HG03066 (cell line): ENCODE results near the gene MPHOSPH9.
A peak's percentile ranks its signal among the peaks of the same experiment; 100 is the strongest.
"Not testable (repeated sequence)": the region's sequence is repeated elsewhere in the genome, so short reads cannot be mapped to it uniquely, and the experiment has no call there.

Source experiments
- ATAC-seq: cut with Tn5 transposase; IDR thresholded peaks from one replicate; pipeline ENCODE4 v1.9.1; 2021; ENCODE audit warnings: low read depth; ENCODE audit not compliant: unreplicated experiment

Gene MPHOSPH9

GRCh38 chr12:123258593-123258992, 25.7 kb upstream of the MPHOSPH9 start:
- no peak for ATAC-seq

GRCh38 chr12:123254853-123255446, 22.0 kb upstream of the MPHOSPH9 start:
- ATAC-seq, result no peak

GRCh38 chr12:123253641-123254459, 20.9 kb upstream of the MPHOSPH9 start:
- no peak for ATAC-seq

- ATAC-seq, result not testable (repeated sequence)
Measured at GRCh38 chr12:123252365-123252764, 19.4 kb upstream of the MPHOSPH9 start.

GRCh38 chr12:123251403-123252076, 18.6 kb upstream of the MPHOSPH9 start:
- ATAC-seq, result no peak

GRCh38 chr12:123250471-123251383, 17.8 kb upstream of the MPHOSPH9 start:
- ATAC-seq, result no peak

GRCh38 chr12:123248996-123249741, 16.2 kb upstream of the MPHOSPH9 start:
- ATAC-seq, result not testable (repeated sequence)

- ATAC-seq, result not testable (repeated sequence)
Measured at GRCh38 chr12:123248129-123248528, 15.2 kb upstream of the MPHOSPH9 start.

- no peak for ATAC-seq
Measured at GRCh38 chr12:123245678-123246077, 12.7 kb upstream of the MPHOSPH9 start.

- ATAC-seq, result no peak
Measured at GRCh38 chr12:123243671-123244262, 10.8 kb upstream of the MPHOSPH9 start.

- ATAC-seq, result no peak
Measured at GRCh38 chr12:123242116-123242904, 9.4 kb upstream of the MPHOSPH9 start.

GRCh38 chr12:123238961-123239360, 6.0 kb upstream of the MPHOSPH9 start:
- no peak for ATAC-seq

GRCh38 chr12:123238330-123238682, 5.4 kb upstream of the MPHOSPH9 start:
- no peak for ATAC-seq

- no peak for ATAC-seq
Measured at GRCh38 chr12:123237646-123238329, 4.8 kb upstream of the MPHOSPH9 start.

GRCh38 chr12:123233505-123234308, 766 bp upstream of the MPHOSPH9 start:
- peak; percentile 4 for ATAC-seq

- ATAC-seq, result no peak
Measured at GRCh38 chr12:123232472-123232806, 502 bp downstream of the MPHOSPH9 start.

GRCh38 chr12:123231931-123232330, 1.0 kb downstream of the MPHOSPH9 start:
- ATAC-seq, result no peak
